Measurements from ENCODE around the gene RAB7B.

RAB7B gene

GRCh38 chr1:206032380-206033140 is 29.4 kb upstream of the RAB7B start:
- H3K4me3 ChIP-seq (ENCODE audit: low read length) = no peak overlapping the region
- no peak for TF ChIP-seq CTCF (conservative IDR thresholded peaks at IDR 0.05; ENCODE audit: low read length)
- DNase-seq (ENCODE audit: low read depth) = no peak

DNA sequence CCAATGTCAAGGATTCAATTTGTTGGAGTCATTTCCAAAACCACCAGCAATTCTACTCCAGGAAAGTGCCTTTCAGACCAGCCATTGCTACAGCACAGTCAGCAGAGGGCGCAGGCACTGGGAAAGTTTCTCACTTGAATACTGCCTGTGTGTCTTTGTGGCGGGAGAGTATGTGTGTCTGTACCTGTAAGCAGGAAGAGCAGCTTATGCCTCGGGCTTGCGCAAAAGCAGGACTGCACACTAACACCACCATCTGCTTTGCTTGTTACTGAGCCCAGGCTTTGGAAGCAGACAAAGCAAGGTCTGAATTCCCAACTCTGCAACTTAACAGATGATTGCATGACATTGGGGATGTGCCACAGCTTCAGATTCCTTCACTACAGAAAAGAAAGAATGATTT is 27.5 kb upstream of the RAB7B start:
- peak; percentile 62 for DNase-seq (ENCODE audit: low read depth)
- no peak overlapping the region for H3K4me3 ChIP-seq (ENCODE audit: low read length)
- peak; percentile 96 for TF ChIP-seq CTCF (conservative IDR thresholded peaks at IDR 0.05; ENCODE audit: low read length)

DNA sequence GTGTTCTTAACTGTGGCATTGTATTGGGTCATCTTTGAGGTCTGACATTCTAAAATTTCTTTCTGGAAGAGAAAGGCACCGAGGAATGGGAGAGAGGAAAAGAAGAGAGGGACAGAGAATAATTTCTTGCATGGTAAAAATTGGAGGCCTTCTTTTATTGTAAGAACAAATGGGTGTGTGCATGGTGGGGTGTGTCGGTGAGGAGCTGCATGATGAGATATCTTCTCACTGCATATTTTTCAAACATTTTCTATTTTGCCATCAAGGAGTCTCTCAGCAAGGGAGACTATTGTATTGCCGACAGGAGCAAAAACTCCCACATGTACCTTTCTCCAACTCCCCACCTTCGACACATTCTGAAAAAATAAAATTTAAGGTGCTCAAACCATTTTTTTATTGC is 27.0 kb upstream of the RAB7B start:
- no peak overlapping the region for H3K4me3 ChIP-seq (ENCODE audit: low read length)
- DNase-seq (ENCODE audit: low read depth) = no peak
- TF ChIP-seq CTCF (conservative IDR thresholded peaks at IDR 0.05; ENCODE audit: low read length) = no peak

DNA sequence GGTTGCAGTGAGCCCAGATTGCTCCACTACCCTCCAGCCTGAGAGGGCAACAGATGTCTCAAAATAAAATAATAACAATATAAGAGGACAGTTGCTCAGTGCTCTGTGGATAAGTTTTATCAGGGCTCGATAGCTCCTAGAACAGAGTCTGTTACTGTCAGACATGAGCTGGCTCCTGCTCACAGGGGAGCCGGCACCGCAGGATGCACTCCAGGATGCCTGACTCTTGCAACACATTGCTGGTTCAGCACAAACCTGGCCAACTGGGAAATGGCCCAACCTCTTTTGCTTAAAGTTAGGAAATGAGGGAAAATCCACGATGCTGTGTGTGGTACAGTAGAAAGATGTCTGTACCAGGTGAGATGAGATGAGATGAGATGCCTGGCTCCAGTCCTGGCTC is 26.3 kb upstream of the RAB7B start:
- peak; percentile 40 for DNase-seq (ENCODE audit: low read depth)
- H3K4me3 ChIP-seq (ENCODE audit: low read length) = no peak overlapping the region
- TF ChIP-seq CTCF (conservative IDR thresholded peaks at IDR 0.05; ENCODE audit: low read length) = no peak

- no peak overlapping the region for H3K4me3 ChIP-seq (ENCODE audit: low read length)
- no peak for DNase-seq (ENCODE audit: low read depth)
- TF ChIP-seq CTCF (conservative IDR thresholded peaks at IDR 0.05; ENCODE audit: low read length) = no peak
Observed at GRCh38 chr1:206025283-206025820, 22.2 kb upstream of the RAB7B start.

GRCh38 chr1:206023695-206024094 is 20.5 kb upstream of the RAB7B start, which contains the start of gene CTSE:
Gene CTSE (minus strand): TSS chr1:206023895. CDS start chr1:206023791, 104 bp downstream.
- TF ChIP-seq CTCF (conservative IDR thresholded peaks at IDR 0.05; ENCODE audit: low read length) = no peak
- H3K4me3 ChIP-seq (ENCODE audit: low read length) = no peak within 1 kb of the TSS
- DNase-seq (ENCODE audit: low read depth) = no peak

DNA sequence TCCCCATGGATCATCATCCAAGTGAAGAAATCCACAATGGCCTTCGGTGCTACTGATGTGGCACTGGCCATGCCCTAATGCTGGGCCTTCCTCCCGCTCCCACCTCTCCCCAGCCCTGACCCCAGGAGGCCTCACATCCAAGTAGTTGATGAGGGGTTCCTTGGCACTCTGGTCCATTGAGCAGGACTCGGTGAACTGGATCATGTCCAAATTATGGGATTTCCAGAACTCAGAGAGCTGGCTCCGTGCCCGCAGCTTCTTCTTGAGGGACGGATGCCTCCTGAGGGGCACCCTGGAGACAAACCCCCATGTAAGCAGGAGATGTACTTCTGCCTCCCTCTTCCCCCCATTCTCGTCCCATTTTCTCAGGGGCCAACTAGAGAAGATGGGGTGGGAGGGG is 19.6 kb upstream of the RAB7B start:
- no peak for TF ChIP-seq CTCF (conservative IDR thresholded peaks at IDR 0.05; ENCODE audit: low read length)
- no peak for DNase-seq (ENCODE audit: low read depth)
- no peak overlapping the region for H3K4me3 ChIP-seq (ENCODE audit: low read length)
